Chondrocyte (in vitro differentiated cells): Measurements from ENCODE around the gene CD82. TPM values are rescaled to one million over a fixed set of nuclear protein-coding genes. Genes with fewer than 3 reads are reported as not detected.

ENCODE experiments used
- DNase-seq: peaks from one replicate; pipeline ENCODE4 v3.0.0; 2021; ENCODE audit warnings: mixed read lengths, low spot score
- H3K27ac Mint-ChIP-seq: one replicate; pipeline ENCODE4 v1.8.0; 2021; ENCODE audit warnings: mild to moderate bottlenecking, moderate library complexity, mixed read lengths; ENCODE audit not compliant: unreplicated experiment
- H3K27me3 Mint-ChIP-seq: 2 replicates; pipeline ENCODE4 v1.8.0; 2021; ENCODE audit warnings: low read depth, mixed read lengths
- H3K36me3 Mint-ChIP-seq: 2 replicates; pipeline ENCODE4 v1.8.0; 2021; ENCODE audit warnings: low read depth, mixed read lengths
- H3K4me1 Mint-ChIP-seq: 2 replicates; pipeline ENCODE4 v1.8.0; 2021; ENCODE audit warnings: low read depth, mild to moderate bottlenecking, mixed read lengths
- H3K4me3 Mint-ChIP-seq: one replicate; pipeline ENCODE4 v1.8.0; 2021; ENCODE audit warnings: mild to moderate bottlenecking, moderate library complexity, mixed read lengths; ENCODE audit not compliant: unreplicated experiment
- H3K9me3 Mint-ChIP-seq: 2 replicates; pipeline ENCODE4 v1.8.0; 2021; ENCODE audit warnings: low read depth, mixed read lengths
- CTCF ChIP-seq: fragments of 200-600 bp; sonication (generic); IDR thresholded peaks from 2 replicates; pipeline ENCODE4 v1.5.0; 2021; ENCODE audit warnings: antibody characterized with exemption, mild to moderate bottlenecking, moderate library complexity
- total RNA-seq: library from RNA; stranded (reverse); gene quantifications from 3 replicates; pipeline ENCODE4 v1.2.1, GENCODE V29; 2021

The CD82 gene
- total RNA-seq, 1 donor from 2014 or later = 14.4 TPM

DNA sequence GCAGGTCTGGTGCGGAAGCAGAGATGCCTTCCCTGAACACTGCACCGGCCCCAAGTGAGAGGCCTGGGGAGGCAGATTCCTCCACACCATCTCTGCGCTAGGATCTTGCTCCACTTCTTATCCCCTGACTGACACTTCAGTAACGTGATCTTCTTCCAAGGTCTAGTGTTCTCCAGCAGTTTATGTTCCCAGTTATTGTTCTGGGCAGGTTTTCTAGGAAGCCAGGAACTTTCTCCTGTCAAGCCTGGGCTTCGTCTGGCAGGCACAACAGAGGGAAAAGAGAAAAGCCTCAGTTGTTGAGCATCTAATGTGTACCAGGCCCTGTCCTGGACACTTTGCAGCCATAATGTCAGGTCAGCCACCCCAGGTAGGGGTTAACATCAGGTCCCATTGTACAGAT is 10.5 kb downstream of the CD82 start:
- Mint-ChIP-seq H3K27me3 (no peaks in the 10 kb centered on the region), H3K27ac (no peak overlapping the region), H3K4me3 (no peak overlapping the region), H3K9me3 (no peaks in the 10 kb centered on the region), H3K4me1 (peaks cover 32% of the 10 kb centered on the region), H3K36me3 (no peaks in the 10 kb centered on the region)
- no peak for TF ChIP-seq CTCF
- DNase-seq = no peak

DNA sequence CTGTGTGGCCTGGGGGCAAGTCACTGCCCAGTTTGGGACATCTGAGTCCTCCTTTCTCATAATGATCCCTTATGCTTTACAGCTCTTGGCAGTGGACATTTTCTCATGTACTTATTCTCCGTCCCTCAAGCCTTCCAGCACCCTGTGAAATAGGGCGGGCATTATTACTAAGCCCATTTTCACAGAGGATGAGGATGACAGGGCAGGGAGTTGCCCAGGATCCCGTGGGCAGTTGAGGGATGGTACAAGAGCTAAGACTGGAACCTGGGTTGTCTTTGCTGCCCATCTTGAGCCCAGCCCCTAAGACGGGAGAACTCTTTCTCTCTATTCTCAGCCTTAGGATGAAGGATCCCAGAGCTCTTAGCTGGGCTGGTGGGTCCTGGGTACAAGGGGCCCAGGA is 11.2 kb downstream of the CD82 start:
- no peak for TF ChIP-seq CTCF
- no peak overlapping the region for H3K27ac Mint-ChIP-seq
- no peak for DNase-seq
- peaks cover 30% of the 10 kb centered on the region for H3K4me1 Mint-ChIP-seq
- H3K27me3 Mint-ChIP-seq = no peaks in the 10 kb centered on the region
- H3K36me3 Mint-ChIP-seq = no peaks in the 10 kb centered on the region
- H3K4me3 Mint-ChIP-seq = no peak overlapping the region
- no peaks in the 10 kb centered on the region for H3K9me3 Mint-ChIP-seq

- no peak overlapping the region for H3K4me3 Mint-ChIP-seq
- H3K27me3 Mint-ChIP-seq = no peaks in the 10 kb centered on the region
- peaks cover 1% of the 10 kb centered on the region for H3K36me3 Mint-ChIP-seq
- H3K27ac Mint-ChIP-seq = no peak overlapping the region
- no peak for DNase-seq
- TF ChIP-seq CTCF = no peak
- peaks cover 23% of the 10 kb centered on the region for H3K4me1 Mint-ChIP-seq
- H3K9me3 Mint-ChIP-seq = no peaks in the 10 kb centered on the region
Measured at GRCh38 chr11:44577231-44577830, 11.9 kb downstream of the CD82 start.

GRCh38 chr11:44578279-44578678 is 12.8 kb downstream of the CD82 start:
- TF ChIP-seq CTCF = no peak

DNA sequence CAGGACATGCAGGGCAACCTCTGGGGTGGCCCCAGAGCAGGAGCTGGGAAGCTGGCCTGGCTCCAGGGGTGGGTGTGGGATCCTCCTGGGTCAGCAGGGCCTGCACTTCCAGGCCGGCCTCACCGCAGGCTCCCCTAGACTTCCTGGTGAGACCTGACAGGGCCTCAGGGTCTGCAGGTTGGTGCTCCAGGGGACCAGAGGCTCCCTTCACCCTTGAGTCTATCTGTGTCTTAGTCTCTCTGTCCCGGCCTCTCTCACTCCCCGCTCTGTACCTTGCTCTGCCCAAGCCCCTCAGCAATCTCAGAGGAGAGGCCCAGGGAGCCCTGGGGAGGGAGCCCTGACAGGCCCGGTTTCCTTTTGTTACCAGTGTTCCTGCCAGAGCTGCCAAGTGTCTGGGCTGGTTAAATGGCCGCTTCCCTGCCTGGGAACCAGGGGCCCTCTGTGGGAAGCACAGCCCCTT is 13.9 kb downstream of the CD82 start:
- peaks cover 4% of the 10 kb centered on the region for H3K36me3 Mint-ChIP-seq
- TF ChIP-seq CTCF = no peak
- H3K4me1 Mint-ChIP-seq = peaks cover 15% of the 10 kb centered on the region
- DNase-seq = no peak
- no peak overlapping the region for H3K27ac Mint-ChIP-seq
- no peak overlapping the region for H3K4me3 Mint-ChIP-seq
- H3K27me3 Mint-ChIP-seq = no peaks in the 10 kb centered on the region
- H3K9me3 Mint-ChIP-seq = peaks cover 9% of the 10 kb centered on the region

More at GRCh38 chr11:44578279-44578678, 12.8 kb downstream of the CD82 start:
- H3K36me3 Mint-ChIP-seq = peaks cover 3% of the 10 kb centered on the region
- H3K4me3 Mint-ChIP-seq = no peak overlapping the region
- no peaks in the 10 kb centered on the region for H3K27me3 Mint-ChIP-seq
- no peak overlapping the region for H3K27ac Mint-ChIP-seq
- H3K9me3 Mint-ChIP-seq = peaks cover 7% of the 10 kb centered on the region
- no peak for DNase-seq
- H3K4me1 Mint-ChIP-seq = peaks cover 18% of the 10 kb centered on the region
